Activated CD4-positive, alpha-beta T cell treated with anti-CD3 and anti-CD28 coated beads, Interleukin-2, amount 10 ng/mL, durations not matched to agents 24 days and 14 days (primary cell): ENCODE data around the gene OSBPL10. TPM values are rescaled to one million over a fixed set of nuclear protein-coding genes. Genes with fewer than 3 reads are reported as not detected.
A peak's percentile ranks its signal among the peaks of the same experiment; 100 is the strongest.
"Not testable (repeated sequence)": the region's sequence is repeated elsewhere in the genome, so short reads cannot be mapped to it uniquely, and the experiment has no call there.

Experiments used
- DNase-seq: peaks from one replicate; pipeline ENCODE4 v3.0.0; 2022
- H3K27ac Mint-ChIP-seq: one replicate; pipeline ENCODE4 v1.8.0; 2022; ENCODE audit warnings: mild to moderate bottlenecking, mixed read lengths
- H3K27me3 Mint-ChIP-seq: one replicate; pipeline ENCODE4 v1.8.0; 2022; ENCODE audit warnings: mixed read lengths
- H3K36me3 Mint-ChIP-seq: one replicate; pipeline ENCODE4 v1.8.0; 2022; ENCODE audit warnings: low read depth, mild to moderate bottlenecking, mixed read lengths
- H3K4me1 Mint-ChIP-seq: one replicate; pipeline ENCODE4 v1.8.0; 2021; ENCODE audit warnings: mixed read lengths
- H3K4me3 Mint-ChIP-seq: one replicate; pipeline ENCODE4 v1.8.0; 2022; ENCODE audit warnings: mild to moderate bottlenecking, moderate library complexity, mixed read lengths
- H3K9me3 Mint-ChIP-seq: one replicate; pipeline ENCODE4 v1.8.0; 2021; ENCODE audit warnings: mixed read lengths
- intact Hi-C: fragments of 100-400 bp; cut with micrococcal nuclease; formaldehyde crosslinking; loops from one replicate; pipeline ENCODE4 v1.15.1; 2023
- total RNA-seq: library from RNA; stranded (reverse); gene quantifications from 2 replicates; pipeline ENCODE4 v1.2.3, GENCODE V29; 2022

OSBPL10 gene
- total RNA-seq, 1 donor from 2014 or later, result 14.5 TPM

DNA sequence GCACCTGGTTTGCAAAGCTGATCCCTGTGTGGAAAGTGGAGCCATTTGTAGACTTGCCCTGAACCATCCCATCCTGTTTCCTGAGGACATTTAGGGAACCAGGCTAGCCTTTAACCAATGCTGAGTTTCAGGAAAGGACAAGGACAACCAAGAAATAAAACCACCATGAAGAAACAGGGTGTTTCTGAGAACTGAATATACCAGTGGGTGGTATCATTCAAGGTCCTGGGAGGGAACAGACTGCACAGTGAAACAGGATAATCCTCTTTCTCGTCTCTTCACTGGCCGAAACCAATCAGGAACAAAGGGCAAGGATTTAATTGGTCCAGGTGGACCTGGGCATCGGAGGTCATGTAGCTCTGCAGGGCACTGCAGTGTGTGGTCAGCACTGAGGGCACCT lies 22.3 kb upstream of the OSBPL10 start:
- Mint-ChIP-seq H3K27ac (no peak overlapping the region), H3K9me3 (peaks cover 4% of the 10 kb centered on the region), H3K4me1 (peaks cover 4% of the 10 kb centered on the region), H3K4me3 (no peak overlapping the region), H3K27me3 (peaks cover 6% of the 10 kb centered on the region), H3K36me3 (no peaks in the 10 kb centered on the region)
- intact Hi-C loops, result no loop called here
- no peak for DNase-seq

DNA sequence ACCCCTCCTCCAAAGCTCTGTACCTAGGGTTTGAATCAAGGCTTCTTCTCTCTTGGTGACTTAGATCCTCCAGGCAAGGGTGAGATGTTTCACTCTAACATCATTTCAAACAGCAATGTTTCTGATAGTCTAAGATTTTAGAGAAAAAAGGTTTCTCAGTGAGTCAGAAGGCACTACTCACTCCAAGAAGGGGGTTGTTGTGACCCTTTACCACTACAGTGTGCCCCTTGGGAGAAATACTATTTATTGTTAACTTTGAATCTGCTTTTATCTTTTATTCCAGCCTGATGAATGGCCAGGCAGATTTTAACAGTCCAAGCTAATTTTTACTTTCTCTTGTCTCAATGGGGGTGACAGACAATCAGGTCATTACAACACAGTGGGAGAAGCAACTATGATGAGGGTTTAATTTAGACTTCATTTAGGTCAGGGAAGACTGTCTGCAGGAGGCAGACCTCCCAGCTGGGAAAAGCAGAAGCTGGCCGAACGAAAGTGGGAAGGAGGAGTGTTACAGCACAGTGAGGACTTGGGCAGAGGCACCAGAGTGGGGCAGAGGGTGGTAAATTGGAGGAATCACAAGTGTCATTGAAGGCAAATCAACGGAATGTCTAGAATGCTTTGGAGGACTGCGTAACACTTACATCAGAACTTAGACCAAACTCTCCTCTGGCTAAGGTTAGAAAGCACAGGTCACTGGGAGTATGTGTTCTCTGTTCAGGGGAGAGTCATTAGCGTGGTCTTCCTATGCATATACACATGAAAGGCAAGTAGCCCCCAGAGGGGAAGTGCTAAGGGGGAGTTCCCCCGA lies 21.7 kb upstream of the OSBPL10 start:
- Mint-ChIP-seq H3K27me3 (peaks cover 6% of the 10 kb centered on the region), H3K9me3 (peaks cover 4% of the 10 kb centered on the region), H3K4me3 (no peak overlapping the region), H3K27ac (no peak overlapping the region), H3K4me1 (peaks cover 4% of the 10 kb centered on the region), H3K36me3 (no peaks in the 10 kb centered on the region)
- DNase-seq, result no peak
- intact Hi-C loops, result no loop called here

DNA sequence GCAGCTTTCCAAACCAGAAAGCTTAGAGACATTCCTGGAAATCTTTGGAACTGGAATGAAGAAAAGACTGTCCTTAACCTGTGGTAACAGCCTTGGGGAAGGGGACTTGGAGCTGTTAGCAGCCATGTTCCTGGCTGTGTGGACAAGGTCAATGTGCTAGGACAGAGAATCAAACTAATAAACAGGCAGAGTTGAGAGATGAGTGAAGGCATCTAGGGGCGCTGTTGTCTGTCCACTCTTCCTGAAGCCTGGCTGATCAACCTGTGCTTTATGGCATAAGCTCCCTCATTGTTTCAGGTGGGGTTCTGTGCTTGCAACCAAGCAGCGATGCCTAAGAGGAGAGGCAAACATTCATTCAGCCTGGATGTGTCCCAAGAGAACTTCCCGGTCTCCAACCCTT lies 19.8 kb upstream of the OSBPL10 start:
- Mint-ChIP-seq H3K36me3 (no peaks in the 10 kb centered on the region), H3K27ac (no peak overlapping the region), H3K9me3 (peaks cover 4% of the 10 kb centered on the region), H3K4me1 (peaks cover 10% of the 10 kb centered on the region), H3K4me3 (no peak overlapping the region), H3K27me3 (peaks cover 8% of the 10 kb centered on the region)
- intact Hi-C loops, result no loop called here
- no peak for DNase-seq

DNA sequence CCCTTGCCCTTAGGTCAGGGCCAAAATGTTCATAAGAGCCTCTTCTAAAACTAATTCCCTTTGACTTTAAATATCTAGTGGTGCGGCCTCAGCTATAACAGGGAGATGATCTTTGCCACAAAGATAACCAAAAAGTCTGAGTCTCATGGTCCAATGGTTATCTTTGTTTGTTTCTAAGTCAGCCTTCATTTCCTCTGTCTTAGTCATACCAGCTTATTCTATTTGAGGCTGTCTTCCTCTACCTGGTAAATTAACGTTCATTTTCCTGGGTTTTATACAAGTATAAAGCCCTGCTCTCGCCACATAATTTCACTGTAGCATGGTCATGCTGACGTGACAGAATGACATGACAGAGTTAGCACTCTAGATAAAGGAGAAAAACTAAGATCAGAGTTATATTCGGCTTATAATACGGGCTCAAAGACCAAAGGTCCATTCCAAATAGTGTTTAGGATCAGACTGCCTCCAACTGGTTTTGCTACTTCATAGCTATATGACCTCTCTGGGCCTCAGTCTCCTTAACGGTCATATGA lies 18.9 kb upstream of the OSBPL10 start:
- H3K27me3 Mint-ChIP-seq, result peaks cover 8% of the 10 kb centered on the region

DNA sequence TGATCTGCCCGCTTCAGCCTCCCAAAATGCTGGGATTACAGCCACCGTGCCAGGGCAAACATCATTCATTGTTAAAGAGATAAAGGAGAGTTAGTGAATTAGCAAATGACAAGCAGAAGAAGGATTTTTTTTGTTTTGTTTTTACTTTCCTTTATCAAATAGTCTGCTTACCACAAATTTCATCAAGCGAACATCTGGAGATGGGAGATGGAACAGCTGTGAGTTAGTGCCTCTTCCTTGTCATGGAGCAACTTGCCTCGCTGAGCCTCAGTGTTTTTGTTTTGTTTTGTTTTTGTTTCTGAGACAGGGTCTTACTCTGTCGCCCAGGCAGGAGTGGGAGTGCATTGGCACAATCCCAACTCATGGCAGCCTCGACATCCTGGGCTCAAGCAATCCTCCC lies 16.4 kb upstream of the OSBPL10 start:
- peaks cover 4% of the 10 kb centered on the region for H3K27me3 Mint-ChIP-seq
- H3K27ac Mint-ChIP-seq, result no peak overlapping the region
- no peak overlapping the region for H3K4me3 Mint-ChIP-seq
- H3K36me3 Mint-ChIP-seq, result no peaks in the 10 kb centered on the region
- intact Hi-C loops, result loop anchor here (2.0 kb wide), 1 partner anchor 19 kb away; no protein-coding TSS in a partner anchor
- DNase-seq, result no peak
- peaks cover 10% of the 10 kb centered on the region for H3K4me1 Mint-ChIP-seq
- H3K9me3 Mint-ChIP-seq, result peaks cover 7% of the 10 kb centered on the region

More for the DNA sequence above, 18.9 kb upstream of the OSBPL10 start:
- intact Hi-C loops, result no loop called here
- H3K4me3 Mint-ChIP-seq, result no peak overlapping the region
- H3K4me1 Mint-ChIP-seq, result peaks cover 10% of the 10 kb centered on the region
- DNase-seq, result no peak
- H3K27ac Mint-ChIP-seq, result no peak overlapping the region
- peaks cover 4% of the 10 kb centered on the region for H3K9me3 Mint-ChIP-seq
- no peaks in the 10 kb centered on the region for H3K36me3 Mint-ChIP-seq

DNA sequence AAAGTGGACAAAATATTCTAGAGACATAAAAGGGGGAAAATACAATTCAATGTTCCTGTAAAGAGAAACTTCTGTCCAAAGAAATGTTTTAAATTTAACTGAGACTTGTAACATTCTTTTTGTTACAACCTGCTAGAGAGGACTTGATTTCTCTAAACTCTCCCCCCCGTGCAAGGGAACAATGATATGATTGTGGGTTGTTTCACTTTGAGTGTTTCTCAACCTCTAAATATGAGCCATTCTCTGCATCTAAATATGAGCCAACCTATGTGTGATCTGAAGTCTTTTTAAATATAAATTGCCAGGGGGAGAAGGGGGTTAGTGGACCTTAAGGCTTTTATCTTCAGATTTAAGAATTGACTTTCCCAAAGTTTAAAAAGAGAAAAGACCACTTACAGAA lies 15.1 kb upstream of the OSBPL10 start:
- H3K27ac Mint-ChIP-seq, result no peak overlapping the region
- DNase-seq, result no peak
- peaks cover 2% of the 10 kb centered on the region for H3K27me3 Mint-ChIP-seq
- peaks cover 10% of the 10 kb centered on the region for H3K4me1 Mint-ChIP-seq
- H3K36me3 Mint-ChIP-seq, result no peaks in the 10 kb centered on the region
- peaks cover 7% of the 10 kb centered on the region for H3K9me3 Mint-ChIP-seq
- intact Hi-C loops, result loop anchor here (2.0 kb wide), 1 partner anchor 17 kb away; no protein-coding TSS in a partner anchor
- H3K4me3 Mint-ChIP-seq, result no peak overlapping the region

DNA sequence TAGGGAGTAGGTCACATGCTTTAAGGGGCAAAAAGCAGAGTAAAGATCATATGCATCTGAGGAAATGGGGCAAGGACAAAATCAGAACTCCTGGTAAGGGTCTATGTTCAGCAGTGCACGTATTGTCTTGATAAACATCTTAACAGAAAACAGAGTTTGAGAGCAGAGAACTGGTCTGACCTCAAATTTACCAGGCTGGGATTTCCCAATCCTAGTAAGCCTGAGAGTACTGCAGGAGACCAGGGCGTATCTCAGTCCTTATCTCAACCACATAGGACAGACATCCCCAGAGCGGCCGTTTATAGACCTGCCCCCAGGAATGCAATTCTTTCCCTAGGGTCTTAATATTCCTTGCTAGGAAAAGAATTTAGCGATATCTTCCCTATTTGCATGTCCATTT lies 14.0 kb upstream of the OSBPL10 start:
- H3K9me3 Mint-ChIP-seq, DNase-seq, H3K4me3 Mint-ChIP-seq, H3K27me3 Mint-ChIP-seq, intact Hi-C loops, H3K27ac Mint-ChIP-seq, H3K36me3 Mint-ChIP-seq, H3K4me1 Mint-ChIP-seq: not testable (repeated sequence)

DNA sequence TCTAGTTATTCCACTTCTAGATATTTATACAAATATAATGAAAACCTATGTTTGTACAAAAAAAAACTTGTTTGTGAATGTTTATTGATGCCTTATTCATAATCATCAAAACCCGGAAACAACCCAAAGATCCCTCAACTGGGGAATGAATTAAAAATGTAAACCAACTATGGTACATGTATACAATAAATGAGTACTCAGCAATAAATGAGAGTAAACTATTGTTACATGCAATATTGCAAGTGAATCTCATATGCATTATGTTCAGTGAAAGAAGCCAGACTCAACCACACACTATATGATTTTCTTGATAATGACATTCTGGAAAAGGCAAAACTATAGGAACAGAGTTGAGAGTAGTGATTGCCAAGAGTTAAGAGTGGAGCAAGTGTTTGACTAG lies 12.8 kb upstream of the OSBPL10 start:
- Mint-ChIP-seq H3K36me3 (no peaks in the 10 kb centered on the region), H3K4me1 (peaks cover 7% of the 10 kb centered on the region), H3K4me3 (no peak overlapping the region), H3K27me3 (peaks cover 2% of the 10 kb centered on the region), H3K9me3 (peaks cover 7% of the 10 kb centered on the region), H3K27ac (no peak overlapping the region)
- intact Hi-C loops, result no loop called here
- no peak for DNase-seq

DNA sequence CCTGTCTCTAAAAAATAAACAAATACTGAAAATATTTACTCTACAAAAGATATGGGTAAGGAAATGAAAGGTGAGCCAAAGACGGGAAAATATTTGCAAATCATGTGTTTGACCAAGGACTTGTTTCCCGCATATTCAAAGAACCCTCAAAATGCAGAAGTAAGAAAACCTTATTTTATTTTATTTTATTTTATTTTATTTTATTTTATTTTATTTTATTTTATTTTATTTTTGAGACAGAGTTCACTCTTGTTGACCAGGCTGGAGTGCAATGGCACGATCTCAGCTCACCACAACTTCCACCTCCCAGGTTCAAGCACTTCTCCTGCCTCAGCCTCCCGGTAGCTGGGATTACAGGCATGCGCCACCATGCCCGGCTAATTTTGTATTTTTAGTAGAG lies 11.9 kb upstream of the OSBPL10 start:
- H3K27ac Mint-ChIP-seq, DNase-seq, intact Hi-C loops, H3K4me1 Mint-ChIP-seq, H3K9me3 Mint-ChIP-seq, H3K36me3 Mint-ChIP-seq, H3K4me3 Mint-ChIP-seq, H3K27me3 Mint-ChIP-seq: not testable (repeated sequence)

DNA sequence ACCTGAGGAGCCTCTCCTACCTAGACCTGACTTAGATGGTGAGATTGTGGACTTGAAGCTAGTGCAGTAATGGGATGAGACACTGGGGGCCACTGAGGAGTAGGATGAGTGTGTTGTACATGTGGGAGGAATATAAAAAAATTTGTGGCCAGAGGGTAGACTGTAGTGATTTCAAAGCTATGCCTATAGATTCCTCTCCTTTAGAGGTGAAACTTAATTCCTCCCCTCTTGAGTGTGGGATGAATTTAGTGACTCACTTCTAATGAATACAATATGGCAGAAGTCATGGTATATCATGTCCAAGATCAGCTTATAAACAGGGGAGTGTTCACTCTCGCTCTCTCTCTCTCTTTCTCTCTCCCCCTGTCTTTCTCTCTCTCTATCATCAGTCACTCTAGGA lies 7.2 kb upstream of the OSBPL10 start:
- intact Hi-C loops, result no loop called here
- no peak for DNase-seq
- Mint-ChIP-seq H3K9me3 (peaks cover under 1% of the 10 kb centered on the region), H3K4me3 (no peak overlapping the region), H3K36me3 (no peaks in the 10 kb centered on the region), H3K27me3 (no peaks in the 10 kb centered on the region), H3K27ac (no peak overlapping the region), H3K4me1 (no peaks in the 10 kb centered on the region)

DNA sequence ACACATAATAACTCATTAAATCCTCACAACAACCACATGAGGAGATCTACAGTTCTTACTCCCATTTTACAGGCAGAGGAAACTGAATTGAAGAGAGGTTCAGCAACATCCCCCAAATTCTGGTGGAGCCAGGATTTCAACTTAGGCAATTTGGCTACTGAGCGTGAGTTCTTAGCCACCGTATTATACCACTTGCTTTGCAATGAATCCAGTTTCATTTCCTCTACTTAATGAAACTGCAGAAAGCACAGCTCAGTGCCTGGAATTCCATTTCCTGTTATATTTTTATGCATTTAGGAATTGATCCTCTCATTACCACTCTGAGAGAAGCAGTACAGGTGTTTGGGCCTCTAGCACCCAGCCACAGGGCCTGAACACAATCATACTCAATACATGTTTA lies 4.8 kb upstream of the OSBPL10 start:
- H3K27me3 Mint-ChIP-seq, result peaks cover 9% of the 10 kb centered on the region
- H3K27ac Mint-ChIP-seq, result no peak overlapping the region
- intact Hi-C loops, result no loop called here
- no peaks in the 10 kb centered on the region for H3K9me3 Mint-ChIP-seq
- peaks cover 5% of the 10 kb centered on the region for H3K4me1 Mint-ChIP-seq
- no peak overlapping the region for H3K4me3 Mint-ChIP-seq
- no peak for DNase-seq
- H3K36me3 Mint-ChIP-seq, result no peaks in the 10 kb centered on the region

DNA sequence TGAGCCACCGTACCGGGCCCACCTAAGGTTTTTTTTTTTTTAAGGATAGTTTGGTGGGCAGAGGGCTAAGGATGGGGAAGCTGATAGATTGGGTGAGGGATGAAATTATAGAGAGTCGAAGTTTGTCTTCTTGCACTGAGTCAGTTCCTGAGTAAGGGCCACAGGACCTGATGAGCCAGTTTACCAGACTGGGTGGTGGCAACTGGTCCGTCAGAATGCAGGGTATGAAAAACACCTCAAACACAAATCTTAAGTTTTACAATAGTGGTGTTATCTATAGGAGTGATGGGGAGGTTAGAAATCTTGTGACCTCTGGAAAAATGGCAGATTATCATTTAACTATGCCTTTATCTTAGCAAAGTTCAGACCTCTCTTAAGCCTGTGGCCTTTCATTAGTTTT lies 3.3 kb upstream of the OSBPL10 start:
- Mint-ChIP-seq H3K27me3 (peaks cover 12% of the 10 kb centered on the region), H3K4me3 (no peak overlapping the region), H3K27ac (no peak overlapping the region), H3K4me1 (peaks cover 14% of the 10 kb centered on the region), H3K36me3 (no peaks in the 10 kb centered on the region), H3K9me3 (no peaks in the 10 kb centered on the region)
- intact Hi-C loops, result no loop called here
- no peak for DNase-seq

DNA sequence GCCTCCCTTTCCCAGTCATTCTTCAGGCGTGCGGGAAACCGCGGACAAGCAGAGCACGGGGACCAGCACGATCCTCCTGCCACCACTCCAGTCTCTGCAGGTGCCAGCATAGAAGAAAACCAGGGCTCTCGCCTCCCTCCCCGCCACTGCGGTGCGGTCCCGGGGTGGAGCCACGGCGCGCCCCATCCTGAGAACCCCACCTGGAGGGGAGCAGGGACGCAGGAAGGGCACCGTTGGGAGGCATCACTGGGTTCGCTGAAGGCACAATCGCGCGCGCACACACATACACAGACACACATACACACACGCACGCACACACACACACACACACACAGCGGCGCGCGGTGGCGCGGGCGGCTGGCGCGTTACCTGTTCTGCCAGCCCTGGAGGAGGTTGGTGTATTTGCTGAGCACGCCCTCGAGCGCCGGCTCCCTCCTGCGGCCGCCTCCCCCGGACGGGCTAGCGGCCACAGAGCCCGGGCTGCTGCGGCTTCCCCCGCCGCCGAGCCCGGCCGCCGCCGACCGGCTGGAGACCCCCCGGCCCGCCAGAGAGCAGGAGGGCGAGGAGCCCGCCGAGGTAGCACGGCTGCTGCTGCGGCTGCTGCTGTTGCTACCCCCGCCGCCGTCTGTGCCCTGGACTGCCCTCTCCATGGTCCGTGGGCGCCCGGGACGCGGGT lies 394 bp downstream of the OSBPL10 start:
- intact Hi-C loops, result loop anchor here (2.0 kb wide), 1 partner anchor 126 kb away; the partner anchor contains the start of gene GPD1L
- peak; percentile 84 for DNase-seq
- H3K9me3 Mint-ChIP-seq, result peaks cover 7% of the 10 kb centered on the region
- peaks cover 19% of the 10 kb centered on the region for H3K27me3 Mint-ChIP-seq
- H3K4me1 Mint-ChIP-seq, result peaks cover 28% of the 10 kb centered on the region
- peak overlapping the region; percentile 68 for H3K27ac Mint-ChIP-seq
- peak overlapping the region; percentile 88 for H3K4me3 Mint-ChIP-seq
- peaks cover 12% of the 10 kb centered on the region for H3K36me3 Mint-ChIP-seq

DNA sequence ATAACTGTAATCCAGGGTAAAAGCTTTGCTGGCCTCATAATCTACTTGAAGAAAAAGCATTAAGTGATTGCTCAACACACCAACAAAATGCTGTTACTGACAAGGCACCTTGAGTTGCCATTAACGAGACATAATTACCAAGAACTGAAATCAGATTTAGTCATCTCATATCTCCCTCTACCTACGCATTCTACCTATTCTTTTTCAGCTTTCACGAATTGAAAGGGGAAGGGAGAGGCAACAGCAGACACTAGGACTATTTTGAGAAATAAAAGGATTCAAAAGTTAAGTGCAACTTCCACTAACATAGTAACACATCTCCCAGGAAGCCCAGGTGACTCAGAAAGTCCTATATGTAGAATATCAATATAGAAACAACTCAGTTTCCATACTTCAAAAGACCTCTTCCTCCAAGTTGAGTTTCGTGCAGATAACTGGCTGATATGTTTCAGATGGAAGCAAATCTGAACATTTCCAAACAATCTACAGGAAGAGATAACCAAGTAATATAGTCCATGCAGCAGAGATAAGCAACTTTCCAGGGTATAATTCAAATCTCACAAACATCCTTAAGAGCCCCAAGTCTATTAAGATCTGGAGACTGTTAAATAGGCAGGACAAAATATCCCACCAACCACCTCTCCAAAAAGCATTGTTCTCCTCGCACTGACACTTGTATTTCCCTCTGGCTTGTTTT lies 1.9 kb downstream of the OSBPL10 start:
- H3K27me3 Mint-ChIP-seq, result peaks cover 19% of the 10 kb centered on the region
- intact Hi-C loops, result loop anchor here (1.0 to 10.0 kb wide), 7 partner anchors 18 to 694 kb away; no protein-coding TSS in a partner anchor
- peak overlapping the region; percentile 68 for H3K27ac Mint-ChIP-seq
- peaks cover 7% of the 10 kb centered on the region for H3K9me3 Mint-ChIP-seq
- H3K36me3 Mint-ChIP-seq, result peaks cover 12% of the 10 kb centered on the region
- H3K4me3 Mint-ChIP-seq, result peak overlapping the region; percentile 67
- peaks cover 28% of the 10 kb centered on the region for H3K4me1 Mint-ChIP-seq
- DNase-seq, result no peak
